Measurements from ENCODE around the gene CCL21.

CCL21 gene

DNA sequence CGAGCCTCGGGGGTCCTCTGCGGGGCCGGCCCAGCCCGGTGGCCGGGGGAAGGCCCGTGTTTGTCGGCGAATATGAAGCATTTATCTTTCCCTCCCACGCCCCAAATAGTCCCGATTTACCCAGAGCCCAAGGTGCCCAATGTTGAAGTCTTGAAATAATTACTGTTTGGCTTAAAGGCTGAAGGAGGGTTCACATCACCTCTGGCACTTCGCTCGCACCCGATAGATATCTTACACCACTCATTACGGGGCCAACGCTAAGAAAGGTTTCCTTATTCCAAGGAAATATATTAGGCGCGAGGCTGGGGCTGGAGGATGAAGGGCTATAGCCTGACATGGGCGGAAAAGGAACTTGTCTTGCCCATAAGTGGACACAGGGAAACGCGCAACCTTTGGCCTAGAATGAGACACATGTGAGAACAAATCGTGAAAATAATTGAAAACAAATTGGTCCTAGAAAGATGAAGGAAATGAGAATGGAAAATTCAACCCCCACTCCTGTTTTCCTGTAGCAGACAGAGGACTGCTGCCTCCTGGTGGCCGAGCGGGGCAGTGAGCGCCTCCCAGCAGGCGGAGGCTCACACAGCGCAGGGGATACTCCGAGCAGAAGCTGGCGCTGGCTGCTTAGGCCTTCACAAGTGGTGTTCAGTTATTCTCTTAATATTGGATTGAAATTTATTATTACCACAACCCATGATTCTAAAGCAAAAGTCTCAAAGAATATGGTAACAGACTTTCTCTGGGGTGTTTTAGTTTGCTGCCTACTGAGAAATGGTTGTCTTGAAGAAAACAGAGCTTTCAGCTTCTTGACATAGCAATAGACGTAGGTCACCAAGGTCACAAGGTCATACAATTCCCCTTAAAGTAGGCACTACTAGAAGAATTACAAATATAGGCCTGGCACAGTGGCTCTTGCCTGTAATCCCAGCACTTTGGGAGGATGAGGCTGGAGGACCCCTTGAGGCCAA lies 7.9 kb downstream of the CCL21 start:
- DNase-seq = peak; percentile 60 to 77 (median 71)

DNA sequence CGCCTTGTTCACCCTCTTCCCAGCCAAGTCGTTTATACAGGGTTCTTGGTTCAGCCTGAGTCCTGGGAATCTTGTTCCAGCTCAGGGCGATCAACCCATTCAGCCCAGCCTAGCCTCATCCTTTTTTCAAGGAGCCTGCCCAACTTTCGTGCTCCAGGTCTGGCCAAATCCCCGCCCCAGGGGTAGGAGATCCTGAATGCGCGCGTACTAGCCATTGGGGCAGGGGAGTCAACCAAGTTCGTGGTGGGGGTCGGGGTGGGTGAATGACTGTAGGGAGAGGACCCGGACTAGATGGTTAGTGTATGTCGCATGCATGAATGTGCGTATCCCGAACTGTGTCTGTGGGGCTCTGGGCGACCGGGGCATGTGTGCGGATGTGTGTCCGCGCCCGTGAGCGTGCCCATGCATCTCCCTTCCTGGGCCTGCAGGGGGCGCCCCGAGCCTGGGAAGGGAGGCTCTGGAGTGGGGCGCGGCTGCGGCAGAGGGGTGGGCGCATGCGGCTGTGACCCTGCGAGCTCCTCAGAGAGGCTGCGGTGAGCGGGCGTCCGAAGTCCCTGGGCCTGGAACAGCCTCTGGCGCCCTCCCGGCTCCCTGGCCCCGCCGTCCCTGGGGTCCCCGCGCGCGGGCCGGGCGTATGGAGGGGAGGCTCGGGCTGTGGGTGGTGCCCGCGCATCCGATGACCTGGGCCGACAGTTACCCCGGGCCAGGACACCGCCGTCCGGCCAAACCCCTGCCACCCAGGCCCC lies 8.7 kb downstream of the CCL21 start:
- peak; percentile 47 to 80 (median 68) for DNase-seq

DNA sequence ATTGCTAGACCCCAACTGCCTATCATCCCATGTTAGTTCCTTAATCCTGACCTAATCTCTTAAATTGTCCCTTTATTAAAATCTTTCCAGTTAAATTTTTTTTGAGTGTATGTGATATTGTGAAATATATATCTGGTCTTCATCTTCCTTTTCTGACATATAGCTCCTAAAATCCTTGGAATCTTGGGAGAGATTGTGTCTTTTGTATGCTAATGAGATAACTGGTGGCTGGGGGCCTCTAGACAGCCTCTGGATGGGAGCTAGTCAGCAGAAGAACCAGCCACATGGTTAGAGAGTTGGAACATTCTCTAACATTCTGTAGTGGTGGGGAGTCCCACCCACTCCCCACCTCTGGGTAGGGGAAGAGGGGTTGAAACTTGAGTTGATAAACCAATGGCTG lies 15.1 kb downstream of the CCL21 start:
- no peak for DNase-seq

DNA sequence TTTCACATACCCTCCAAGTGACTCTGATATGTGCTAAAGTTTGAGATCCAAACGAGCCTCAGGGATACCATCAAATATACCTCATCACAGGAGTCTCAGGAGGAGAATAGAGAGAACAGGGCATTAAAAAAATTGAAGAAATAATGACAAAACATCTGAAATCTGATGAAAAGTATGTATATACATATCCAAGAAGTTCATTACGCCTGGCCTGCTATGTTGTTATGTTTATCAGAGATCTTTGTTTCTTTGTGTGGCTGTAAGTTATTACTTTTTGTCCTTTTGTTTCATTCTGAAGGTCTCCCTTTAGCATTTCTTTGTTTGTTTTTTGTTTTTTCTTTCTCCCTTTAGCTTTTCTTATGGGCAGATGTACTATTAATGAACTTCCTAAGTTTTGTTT lies 16.4 kb downstream of the CCL21 start:
- no peak for DNase-seq

DNA sequence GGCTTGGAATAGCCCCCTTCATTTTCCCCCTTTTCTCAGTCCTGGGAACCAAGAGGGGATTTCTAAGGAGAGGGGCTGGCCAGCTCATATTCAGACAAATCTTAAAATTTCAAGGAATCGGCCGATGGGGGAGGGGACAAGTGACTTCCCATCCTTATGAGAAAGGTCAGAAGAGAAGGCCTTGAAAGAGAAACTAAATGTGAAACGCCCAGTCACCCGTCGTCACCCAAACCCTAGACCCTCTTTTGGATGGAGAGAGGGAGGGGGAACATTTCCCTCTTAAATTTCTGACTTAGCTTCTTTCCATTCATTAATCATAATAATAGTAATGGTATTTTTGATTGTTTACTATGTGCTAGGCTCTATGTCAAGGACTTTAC lies 18.0 kb downstream of the CCL21 start:
- no peak for DNase-seq

DNA sequence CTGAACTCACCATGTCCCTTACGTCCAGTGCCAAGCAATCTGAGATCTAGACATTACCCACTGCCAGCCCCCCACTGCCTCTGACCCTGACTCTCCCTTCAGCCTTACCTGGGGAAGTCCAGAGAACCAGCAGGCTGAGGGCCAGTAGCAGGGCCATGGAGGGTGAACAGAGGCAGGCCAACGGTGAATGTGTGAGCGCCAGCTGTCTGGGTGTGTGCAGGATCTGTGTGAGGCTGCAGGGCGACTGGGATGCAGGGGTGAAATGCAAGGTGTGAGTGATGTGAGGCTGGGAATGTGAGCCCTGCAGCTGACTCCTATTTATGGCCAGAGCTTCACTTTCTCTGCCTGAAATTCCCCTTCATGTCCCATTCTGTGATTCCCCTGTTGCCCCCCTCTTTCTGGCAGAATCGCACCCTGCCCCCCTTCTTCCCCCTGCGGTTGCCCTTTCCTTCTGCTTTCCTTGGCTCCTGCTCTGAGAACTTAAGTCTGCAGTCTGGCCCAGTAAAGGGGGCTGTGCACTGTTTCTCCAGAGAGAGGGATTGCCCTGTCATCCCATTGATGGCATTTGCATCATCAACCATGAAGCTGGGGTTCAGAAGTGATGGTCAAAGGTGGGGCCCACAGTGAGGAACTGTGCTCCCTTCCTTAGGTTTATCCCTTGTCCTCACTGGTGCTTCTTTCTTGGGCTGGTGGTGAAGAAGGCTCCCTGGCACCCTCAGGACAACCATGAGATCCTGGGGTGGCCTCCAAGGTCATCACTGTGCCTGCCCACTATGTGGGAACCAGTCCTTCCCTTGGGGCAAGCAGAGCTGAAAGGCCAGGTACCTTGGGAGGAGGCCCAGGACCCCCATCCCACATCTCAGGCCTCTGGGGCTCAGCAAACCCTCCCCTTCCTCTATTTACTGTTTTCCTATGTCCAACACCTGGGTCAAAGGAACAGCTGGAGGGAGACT lies 18.7 kb downstream of the CCL21 start, which contains the start of gene CCL19:
Gene CCL19 (minus strand): TSS at position 294 of the 953 bp plus-strand sequence. CDS start 137 bp downstream, at position 157.
- no peak for DNase-seq

DNA sequence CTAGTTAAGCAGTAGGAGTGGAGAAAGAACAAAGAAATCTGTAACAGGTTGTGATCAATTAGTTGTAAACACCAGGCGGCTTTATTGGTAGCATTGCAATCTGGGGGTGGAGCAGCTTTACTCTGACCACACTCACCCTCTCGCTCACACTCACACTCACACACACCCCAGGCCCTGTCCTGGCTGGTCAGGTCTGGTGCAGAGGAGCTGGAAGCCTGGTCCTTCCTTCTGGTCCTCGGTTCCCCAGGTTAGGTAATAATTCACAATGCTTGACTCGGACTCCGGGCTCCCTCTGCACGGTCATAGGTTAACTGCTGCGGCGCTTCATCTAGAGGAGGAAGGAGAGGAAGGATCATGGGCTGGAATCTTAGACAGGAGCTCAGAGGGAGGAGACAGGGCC lies 20.4 kb downstream of the CCL21 start:
- no peak for DNase-seq

DNA sequence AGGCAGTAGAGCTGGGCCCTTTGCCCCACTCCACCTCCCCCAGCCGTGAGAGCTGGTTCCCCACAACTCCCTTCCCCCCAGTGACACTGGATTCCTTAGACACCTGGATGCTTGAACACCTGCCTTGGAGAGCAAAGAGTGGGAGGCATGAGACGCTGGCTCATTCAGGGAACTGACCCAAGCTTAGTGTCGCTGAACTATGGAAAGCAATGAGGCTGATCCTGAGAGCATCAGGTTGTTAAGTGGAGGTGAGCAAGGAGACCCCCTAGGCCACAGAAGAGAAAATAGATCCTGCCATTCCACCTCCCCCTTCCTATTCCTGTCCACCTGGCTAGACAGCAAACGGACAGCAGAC lies 20.8 kb downstream of the CCL21 start:
- no peak for DNase-seq

DNA sequence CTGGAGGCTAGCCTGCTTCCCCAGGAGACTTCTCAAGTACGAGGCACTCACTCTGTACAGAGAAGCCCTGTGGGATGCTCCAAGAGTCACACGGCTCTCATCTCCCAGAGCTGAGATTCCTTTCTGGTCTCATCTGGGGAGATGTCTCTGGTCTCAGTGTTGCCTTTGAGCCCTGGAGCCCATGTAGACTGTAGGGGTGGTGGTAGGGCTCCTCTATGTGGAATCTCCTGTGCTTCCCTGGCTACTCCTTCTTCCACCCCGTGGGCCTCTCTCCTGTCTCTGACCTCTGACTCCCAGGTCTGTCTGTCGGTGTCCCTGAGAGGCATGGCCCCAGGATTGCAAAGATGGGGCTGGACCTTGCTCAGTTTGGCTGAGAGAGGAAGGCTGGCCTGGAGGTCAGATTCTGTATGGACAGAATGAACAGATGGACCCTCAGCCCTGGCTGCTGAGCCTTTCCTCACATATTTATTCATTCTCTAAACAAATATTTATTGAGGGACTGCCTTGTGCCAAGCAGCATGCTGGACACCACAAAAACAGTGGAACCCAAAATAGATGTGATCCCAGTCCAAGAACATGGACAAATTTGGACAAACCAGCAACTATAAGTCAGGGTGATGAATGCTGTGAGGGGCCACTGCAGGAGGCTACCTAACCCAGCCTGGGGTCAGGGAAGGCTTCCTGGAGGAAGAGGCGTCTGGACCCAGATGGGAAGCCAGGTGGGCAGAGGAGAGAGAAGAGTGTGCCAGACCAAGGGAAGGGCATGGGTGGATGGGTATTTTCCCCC lies 21.4 kb downstream of the CCL21 start:
- no peak for DNase-seq

DNA sequence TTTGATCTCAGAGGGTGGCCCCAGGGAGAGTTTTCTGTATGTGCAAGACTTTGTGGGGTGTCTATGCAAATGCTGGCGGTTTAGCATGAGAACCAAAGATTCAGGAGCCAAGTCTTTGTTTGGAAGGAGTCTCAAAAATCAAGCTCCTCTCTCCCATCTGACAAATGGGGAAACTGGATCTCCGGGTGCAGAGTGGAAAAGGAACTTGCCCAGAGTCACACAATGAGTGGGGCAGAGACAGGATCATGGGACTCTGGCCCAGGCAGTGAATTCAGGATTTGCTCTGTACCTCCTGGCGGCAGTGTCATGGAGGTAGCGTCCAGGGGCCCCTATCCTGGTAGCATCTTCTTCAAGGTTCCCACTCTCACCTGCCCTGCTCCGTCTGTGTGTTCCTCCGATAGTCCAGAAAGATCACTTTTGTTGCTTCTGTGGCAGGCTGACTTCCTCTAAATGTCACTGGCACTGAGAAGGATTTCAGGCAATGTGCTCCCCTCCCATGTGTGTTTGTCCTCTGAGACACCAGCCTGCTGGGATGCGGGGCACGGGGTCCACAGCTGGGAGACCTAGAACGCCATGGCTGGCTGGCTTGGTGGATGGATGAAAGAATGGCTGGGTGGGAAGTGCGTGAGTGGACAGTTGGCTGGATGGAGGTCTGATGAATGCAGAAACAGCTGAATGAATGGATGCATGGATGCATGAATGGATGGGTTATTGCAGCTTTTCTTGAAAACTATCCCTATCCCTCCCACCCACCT lies 22.5 kb downstream of the CCL21 start:
- DNase-seq = no peak

DNA sequence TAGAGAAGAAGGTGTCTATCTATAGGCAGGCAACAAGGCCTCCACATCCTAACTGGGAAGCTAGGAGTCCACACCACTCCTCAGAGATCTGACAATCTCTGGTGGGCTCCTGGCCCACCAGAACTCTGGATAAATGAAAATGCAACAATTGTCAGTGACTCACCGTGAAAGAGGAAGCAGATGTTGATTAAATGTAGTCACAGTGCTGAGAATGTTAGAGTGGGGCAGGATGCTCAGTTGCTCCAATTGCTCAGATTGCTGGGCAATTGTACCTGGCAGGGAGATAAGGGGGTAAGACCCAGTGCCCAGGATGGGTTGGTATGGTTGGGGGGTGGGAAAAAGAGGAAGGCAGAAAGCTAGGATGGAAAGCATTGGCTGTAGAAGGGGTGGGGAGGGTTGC lies 23.2 kb downstream of the CCL21 start:
- DNase-seq = no peak

DNA sequence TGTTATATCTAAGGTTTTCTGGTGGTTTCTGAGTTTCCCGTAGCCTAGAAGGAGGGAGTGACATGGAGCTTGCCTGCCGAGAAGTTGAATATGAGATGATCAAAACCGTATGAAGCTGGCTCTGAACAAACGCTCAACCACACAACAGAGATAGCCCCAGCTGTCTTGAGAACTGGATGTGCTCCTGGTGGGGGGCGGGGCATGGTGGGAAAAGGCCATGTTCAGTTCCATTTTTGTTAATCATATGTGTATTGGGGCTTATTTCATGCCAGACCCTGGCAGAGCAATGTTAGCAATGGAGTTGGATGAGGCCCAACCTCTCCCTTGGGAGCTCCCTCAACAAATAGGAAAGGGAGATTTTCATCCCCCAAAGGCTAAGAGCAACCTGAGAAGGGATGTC lies 23.7 kb downstream of the CCL21 start:
- DNase-seq = no peak

DNA sequence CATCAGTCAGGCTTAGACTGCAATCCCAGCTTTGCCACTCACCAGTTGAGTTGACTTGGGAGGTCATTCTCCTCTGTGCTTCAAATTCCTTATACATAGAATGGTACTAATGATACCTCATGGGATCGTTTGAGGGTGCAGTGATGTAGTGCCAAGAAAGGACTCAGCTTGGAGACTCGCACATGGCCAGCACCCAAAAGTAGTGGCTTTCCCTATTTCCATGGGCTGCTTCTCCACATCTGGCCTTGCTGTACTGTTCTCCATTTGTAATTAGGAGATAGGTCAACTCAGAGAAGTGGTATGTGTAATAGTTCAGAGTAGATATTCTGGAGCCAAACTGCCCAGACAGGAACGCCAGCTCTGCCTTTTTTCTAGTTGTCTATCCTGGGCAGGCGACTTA lies 24.3 kb downstream of the CCL21 start:
- no peak for DNase-seq

DNA sequence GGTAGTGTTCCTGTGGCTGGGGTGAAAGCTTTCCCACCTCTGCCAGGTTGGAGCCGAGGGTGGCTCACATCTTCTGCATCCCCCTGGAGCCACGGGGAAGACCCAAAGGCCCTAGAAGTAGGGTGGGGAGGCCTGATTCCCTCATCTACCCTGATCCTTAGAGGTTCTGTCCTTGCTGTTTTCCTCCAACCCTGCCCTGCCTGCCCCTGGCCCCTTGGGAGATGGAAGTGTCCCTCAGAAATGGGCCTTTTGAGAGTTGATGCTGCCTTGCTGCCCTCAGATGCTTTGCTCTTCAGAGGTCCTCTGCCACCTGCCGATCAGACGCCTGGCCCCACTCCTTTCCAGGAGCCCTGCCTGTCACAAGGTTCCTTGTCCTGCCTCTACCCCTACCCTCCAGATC lies 25.1 kb downstream of the CCL21 start:
- no peak for DNase-seq

DNA sequence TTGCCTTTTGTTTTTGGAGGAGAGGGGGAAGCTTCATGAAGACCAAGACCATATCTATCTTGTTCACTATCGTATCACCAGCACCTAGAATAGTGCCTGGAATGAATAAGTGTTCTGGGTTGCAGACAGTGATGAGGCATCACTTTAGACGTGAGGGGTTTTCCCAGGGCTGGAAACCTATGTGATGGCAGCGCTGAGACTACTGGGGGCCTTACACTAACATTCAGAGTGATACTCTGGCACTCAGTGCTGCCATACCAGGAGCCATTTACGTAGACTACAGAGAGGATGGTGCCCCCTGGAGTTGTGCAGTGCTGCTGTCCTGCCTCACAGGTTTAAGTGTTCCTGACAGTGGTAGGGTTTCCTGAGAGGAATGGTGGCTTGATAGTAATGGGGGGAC lies 25.8 kb downstream of the CCL21 start:
- DNase-seq = no peak

DNA sequence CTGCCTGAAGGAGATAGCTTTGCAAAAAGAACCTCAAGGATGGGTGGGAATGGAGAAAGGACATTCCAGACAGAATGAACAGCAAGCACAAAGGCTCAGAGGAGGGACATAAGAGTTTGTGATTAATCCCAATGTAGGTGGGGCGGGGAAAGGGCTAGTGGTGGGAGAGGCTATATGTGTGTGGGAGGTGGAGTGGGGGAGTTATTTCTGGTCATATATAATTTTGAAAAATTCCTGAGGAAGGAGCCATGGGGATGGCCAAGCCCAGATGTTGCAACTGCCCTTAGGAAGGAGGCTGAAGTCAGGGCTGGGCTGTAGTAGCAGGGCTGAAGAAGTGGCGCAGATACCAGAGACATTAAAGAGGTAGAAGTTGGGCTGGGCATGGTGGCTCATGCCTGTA lies 34.1 kb downstream of the CCL21 start:
- DNase-seq = no peak

DNA sequence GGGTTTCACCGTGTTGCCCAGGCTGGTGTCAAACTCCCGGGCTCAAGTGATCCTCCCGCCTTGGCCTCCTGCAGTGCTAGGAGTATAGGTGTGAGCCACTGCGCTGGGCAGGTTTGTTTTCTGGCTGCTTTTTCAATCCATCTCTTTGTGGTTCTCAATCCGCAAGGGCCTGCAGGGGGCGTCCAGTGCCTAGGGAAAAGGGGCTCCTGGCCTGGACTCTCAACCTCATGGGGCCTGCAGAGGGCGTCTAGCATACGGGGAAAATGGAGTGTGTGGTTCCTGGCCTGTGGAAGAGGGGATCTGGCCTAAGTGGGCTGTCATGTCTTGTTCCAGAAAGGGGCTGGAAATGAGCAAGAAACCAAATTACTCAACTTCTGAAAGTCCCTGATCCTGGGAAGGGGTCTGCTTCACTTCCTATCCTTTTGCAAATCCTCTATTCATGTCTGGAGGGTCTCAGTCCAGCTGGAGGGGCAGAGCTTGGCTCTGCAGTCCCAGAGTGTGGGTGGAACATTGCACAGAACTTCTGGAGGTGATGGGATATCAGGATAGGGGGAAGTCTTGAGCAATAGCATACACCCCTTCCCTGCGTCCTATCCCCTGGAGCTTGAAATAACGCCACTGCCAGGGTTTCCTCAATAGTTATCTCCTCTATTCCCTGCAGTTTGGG lies 34.8 kb downstream of the CCL21 start:
- DNase-seq = peak in 5 of 6 experiments; percentile 12 to 48 (median 32)

DNA sequence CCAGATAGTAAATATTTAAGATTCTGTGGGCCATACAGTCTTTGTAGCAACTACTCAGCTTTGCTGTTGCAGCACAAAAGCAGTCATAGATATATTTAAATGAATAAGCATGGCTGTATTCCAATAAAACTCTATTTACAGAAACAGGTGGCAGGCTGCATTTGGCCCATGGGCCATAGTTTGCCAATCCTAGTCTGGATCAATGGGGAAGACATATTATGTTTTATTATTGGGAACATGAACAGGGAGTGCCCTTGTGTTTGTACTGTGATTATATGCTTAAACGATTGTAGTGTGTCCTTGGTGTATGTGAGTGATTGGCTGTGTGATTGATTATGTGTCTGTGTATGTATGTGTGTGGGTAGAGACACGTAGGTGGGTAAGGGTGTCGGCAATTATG lies 35.5 kb downstream of the CCL21 start:
- DNase-seq = no peak

DNA sequence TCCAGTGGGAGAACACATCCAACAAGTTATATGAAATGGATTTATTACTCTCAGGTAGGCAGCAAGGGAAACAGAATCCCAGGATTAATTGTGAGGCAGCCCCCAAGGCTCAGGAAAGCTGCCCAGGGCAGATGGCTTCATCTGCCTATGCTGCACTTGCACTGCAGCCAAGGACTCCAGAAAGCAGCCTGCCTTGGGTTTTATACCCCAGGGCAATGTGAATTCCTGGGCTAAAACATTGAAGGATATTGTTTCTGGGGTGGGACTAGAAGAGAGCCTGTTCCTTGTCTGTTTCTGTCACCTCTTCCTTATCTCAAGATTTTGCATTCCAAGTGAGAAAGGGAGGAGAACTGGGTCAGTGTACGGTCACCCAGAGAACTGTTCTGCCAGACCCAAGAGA lies 38.6 kb downstream of the CCL21 start:
- no peak for DNase-seq

DNA sequence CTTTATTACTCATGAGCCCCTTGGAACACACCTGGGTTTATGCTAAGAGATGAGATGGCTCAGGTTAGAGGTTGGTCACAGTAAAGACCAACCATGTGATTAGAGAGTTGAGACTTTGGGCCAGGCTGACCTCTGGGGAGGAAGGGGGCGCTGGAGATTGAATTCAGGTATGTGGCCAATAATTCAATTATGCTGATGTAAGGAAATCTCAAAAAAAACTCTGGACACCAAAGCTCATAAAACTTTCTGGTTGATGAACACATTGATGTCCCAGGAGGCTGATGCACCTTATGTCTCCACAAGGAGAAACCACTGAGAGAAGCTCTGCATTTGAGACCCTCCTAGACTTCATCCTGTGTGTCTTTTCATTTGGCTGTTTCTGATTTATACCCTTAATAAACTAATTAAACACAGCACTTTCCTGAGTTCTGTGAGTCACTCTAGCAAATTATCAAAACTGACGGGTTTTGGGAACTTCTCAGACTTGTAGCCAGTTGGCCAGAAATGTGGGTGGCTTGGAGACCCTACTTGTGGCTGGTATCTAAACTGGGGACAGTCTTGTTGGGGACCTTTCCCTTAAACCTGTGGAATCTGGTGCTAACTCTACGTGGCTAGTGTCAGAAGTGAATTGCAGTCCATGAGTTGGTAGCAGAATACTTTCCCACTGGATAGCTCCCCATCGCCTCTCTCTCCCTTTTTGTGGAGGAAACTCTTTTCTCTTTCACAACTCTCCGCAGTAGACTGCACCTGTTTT lies 40.0 kb downstream of the CCL21 start:
- no peak for DNase-seq

Data from stimulated activated naive CD4-positive, alpha-beta T cell (primary cell).